IMR-90 (cell line): ENCODE measurements around the gene KLF8. TPM values are rescaled to one million over a fixed set of nuclear protein-coding genes. Genes with fewer than 3 reads are reported as not detected.

Source experiments
- ATAC-seq: fragments of 200-7000 bp; cut with Tn5 transposase; 2 replicates; pipeline ENCODE4 v1.9.1; 2020; ENCODE audit warnings: low read depth, mild to moderate bottlenecking, moderate library complexity
- BruUV-seq: library from RNA; stranded (reverse); fragments of 400-500 nt; replicated peaks from 2 replicates; lab custom pipeline; 2021; lab: Mats Ljungman, UMichigan
- CTCF ChIA-PET: fragments of 300-600 bp; formaldehyde crosslinking; extraction: SDS; loops from one replicate; lab custom pipeline; 2021; ENCODE audit warnings: antibody characterized with exemption; lab: Yijun Ruan, JAX
- POLR2A ChIA-PET: fragments of 300-600 bp; sonication (Branson Sonifier 250); formaldehyde crosslinking; loops from one replicate; lab custom pipeline; 2022; ENCODE audit warnings: antibody characterized with exemption; ENCODE audit not compliant: unreplicated experiment; lab: Charles Lee
- DNase-seq: peaks from one replicate; pipeline ENCODE4 v3.0.0; 2013
- H2AFZ ChIP-seq: replicated peaks from 2 replicates; pipeline ENCODE3; 2013; ENCODE audit warnings: low read length, mild to moderate bottlenecking; ENCODE audit not compliant: poor library complexity
- H2AK5ac ChIP-seq: 2 replicates; pipeline ENCODE4 v1.6.1; 2013; ENCODE audit warnings: low read depth, low read length, inconsistent platforms
- H2AK9ac ChIP-seq: replicated peaks from 2 replicates; pipeline ENCODE3; 2013; ENCODE audit warnings: mild to moderate bottlenecking, low read depth, low read length, moderate library complexity; ENCODE audit not compliant: poor library complexity
- H2BK120ac ChIP-seq: 2 replicates; pipeline ENCODE4 v1.6.1; 2013; ENCODE audit warnings: low read depth, low read length, inconsistent platforms
- H2BK15ac ChIP-seq: 3 replicates; pipeline ENCODE4 v1.6.1; 2013; ENCODE audit warnings: low read depth, low read length, inconsistent platforms
- H2BK20ac ChIP-seq: 2 replicates; pipeline ENCODE4 v1.6.1; 2013; ENCODE audit warnings: low read depth, mild to moderate bottlenecking, inconsistent platforms, low read length, moderate library complexity
- H2BK5ac ChIP-seq: 2 replicates; pipeline ENCODE4 v1.6.1; 2013; ENCODE audit warnings: mild to moderate bottlenecking, low read depth, low read length, inconsistent platforms; ENCODE audit not compliant: poor library complexity, severe bottlenecking
- H3K14ac ChIP-seq: replicated peaks from 2 replicates; pipeline ENCODE4 v1.6.1; 2013; ENCODE audit warnings: low read depth, low read length, inconsistent platforms
- H3K18ac ChIP-seq: 2 replicates; pipeline ENCODE4 v1.6.1; 2013; ENCODE audit warnings: low read depth, low read length, control low read depth
- H3K23ac ChIP-seq: 2 replicates; pipeline ENCODE4 v1.6.1; 2013; ENCODE audit warnings: low read depth, low read length, inconsistent platforms
- H3K27ac ChIP-seq: 2 replicates; pipeline ENCODE4 v1.5.1; 2013; ENCODE audit warnings: mild to moderate bottlenecking, control low read depth, low read length; ENCODE audit not compliant: insufficient read depth
- H3K27me3 ChIP-seq: 2 replicates; pipeline ENCODE4 v1.6.1; 2013; ENCODE audit warnings: low read length; ENCODE audit not compliant: control insufficient read depth, insufficient read depth
- H3K36me3 ChIP-seq: 2 replicates; pipeline ENCODE4 v1.6.1; 2013; ENCODE audit warnings: low read length, mixed read lengths; ENCODE audit not compliant: control insufficient read depth, insufficient read depth
- H3K4ac ChIP-seq: 2 replicates; pipeline ENCODE4 v1.6.1; 2013; ENCODE audit warnings: low read depth, low read length, inconsistent platforms
- H3K4me1 ChIP-seq: 2 replicates; pipeline ENCODE4 v1.6.1; 2013; ENCODE audit warnings: low read length, mixed read lengths; ENCODE audit not compliant: control insufficient read depth, insufficient read depth
- H3K4me2 ChIP-seq: 2 replicates; pipeline ENCODE4 v1.6.1; 2013; ENCODE audit warnings: low read depth, mild to moderate bottlenecking, control low read depth, low read length, moderate library complexity
- H3K4me3 ChIP-seq: 2 replicates; pipeline ENCODE4 v1.5.1; 2013; ENCODE audit warnings: low read depth, mild to moderate bottlenecking, control low read depth, low read length, moderate library complexity; ENCODE audit not compliant: insufficient read depth
- H3K56ac ChIP-seq: 2 replicates; pipeline ENCODE4 v1.6.1; 2013; ENCODE audit warnings: low read length, inconsistent platforms; ENCODE audit not compliant: insufficient read depth; ENCODE audit errors: extremely low read depth
- H3K79me1 ChIP-seq, 2 experiments: 2 replicates each; pipeline ENCODE4 v1.6.1; 2013; ENCODE audit warnings: low read length in 2 of 2, inconsistent platforms in 1 of 2, low read depth in 1 of 2
- H3K9ac ChIP-seq: 2 replicates; pipeline ENCODE4 v1.6.1; 2013; ENCODE audit warnings: low read depth, low read length, control low read depth
- H3K9me1 ChIP-seq: 2 replicates; pipeline ENCODE4 v1.6.1; 2013; ENCODE audit warnings: low read length, inconsistent platforms; ENCODE audit not compliant: insufficient read depth
- H3K9me3 ChIP-seq: 2 replicates; pipeline ENCODE4 v1.6.1; 2013; ENCODE audit warnings: low read length; ENCODE audit not compliant: control insufficient read depth, insufficient read depth
- H4K20me1 ChIP-seq: 2 replicates; pipeline ENCODE4 v1.6.1; 2013; ENCODE audit warnings: low read length, inconsistent platforms; ENCODE audit not compliant: insufficient read depth
- H4K5ac ChIP-seq: 2 replicates; pipeline ENCODE4 v1.6.1; 2013; ENCODE audit warnings: mild to moderate bottlenecking, low read depth, low read length, control low read depth
- H4K8ac ChIP-seq, 2 experiments: 2 replicates each; pipeline ENCODE4 v1.6.1; 2013; ENCODE audit warnings: low read depth in 2 of 2, low read length in 2 of 2, control low read depth in 1 of 2, inconsistent platforms in 1 of 2
- H4K91ac ChIP-seq: 2 replicates; pipeline ENCODE4 v1.6.1; 2013; ENCODE audit warnings: low read depth, low read length, inconsistent platforms; ENCODE audit not compliant: insufficient read depth
- MAFK ChIP-seq: IDR thresholded peaks from 2 replicates; pipeline ENCODE4 v1.6.1; 2012; ENCODE audit warnings: low read depth, low read length, improper control_type of control experiment
- WGBS, 2 experiments: methylation state at CpG; one replicate each; pipeline versions ENCODE4 v1.1.5 to v1.1.7; 2013; ENCODE audit warnings: missing lambda C conversion rate in 2 of 2; ENCODE audit not compliant: insufficient read length in 1 of 2; ENCODE audit errors: extremely low coverage in 2 of 2; 5-methylcytosine and 5-hydroxymethylcytosine counted together
- dilution Hi-C: fragments of 300-500 bp; cut with HindIII; formaldehyde crosslinking; loops from one replicate; pipeline ENCODE4 v1.14.3; 2018; ENCODE audit warnings: low sequenced_read_pairs; ENCODE audit not compliant: unreplicated experiment
- in situ Hi-C: fragments of 300-500 bp; cut with MboI; formaldehyde crosslinking; loops from 3 replicates; pipeline ENCODE4 v1.14.3; 2019; ENCODE audit warnings: low sequenced_read_pairs, inconsistent platforms, mixed read lengths
- intact Hi-C: fragments of 100-400 bp; cut with micrococcal nuclease; formaldehyde crosslinking; loops from 2 replicates; pipeline ENCODE4 v1.10.0; 2022
- polyA plus RNA-seq, 3 experiments: library from polyadenylated mRNA; depleted of rRNA; stranded (reverse); fragments of >200 nt; gene quantifications; 2 replicates each; pipeline ENCODE4 v1.2.3, GENCODE V29; 2012; ENCODE audit warnings: low replicate concordance in 1 of 3
- total RNA-seq: library from RNA; depleted of rRNA; stranded (reverse); fragments of >200 nt; gene quantifications from 2 replicates; pipeline ENCODE4 v1.2.3, GENCODE V29; 2012

The KLF8 gene
- total and polyA plus RNA-seq, 2 of the 4 experiments (the other 2 are of a cell fraction): 0.07 TPM; not detected in 1

DNA sequence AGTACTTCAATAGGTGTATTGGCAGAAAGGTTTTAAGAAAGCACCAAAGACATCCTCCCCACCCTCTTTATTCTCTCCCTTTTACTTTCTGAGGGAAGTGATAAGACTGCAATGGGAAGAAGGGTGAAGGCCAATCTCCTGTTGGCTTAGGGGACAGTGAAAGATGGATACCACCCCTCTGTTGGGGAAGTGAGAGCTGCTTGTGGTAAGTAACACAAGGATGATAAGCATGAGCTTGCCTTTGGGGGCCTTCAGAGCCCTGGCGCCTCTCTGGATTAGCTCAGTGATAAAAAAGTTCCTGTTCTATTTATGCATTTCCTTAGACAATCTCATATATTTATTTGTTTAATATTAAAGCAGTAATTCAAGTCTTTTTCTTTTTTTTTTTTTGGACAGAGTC is 5.2 kb upstream of the KLF8 start:
- H3K4me1 ChIP-seq: no peaks in the 10 kb centered on the region
- H3K36me3 ChIP-seq: no peaks in the 10 kb centered on the region
- no peak overlapping the region for H4K5ac ChIP-seq
- no peak overlapping the region for H3K4me2 ChIP-seq
- H2AK9ac ChIP-seq: no peak overlapping the region
- H3K9me3 ChIP-seq: no peaks in the 10 kb centered on the region
- no peak overlapping the region for H3K14ac ChIP-seq
- no peak overlapping the region for H3K18ac ChIP-seq
- H3K79me1 ChIP-seq: no peaks in the 10 kb centered on the region
- WGBS, 2 experiments: no CpG with 5 or more reads among the region's 1 CpG
- no peak overlapping the region for H3K4me3 ChIP-seq
- ChIA-PET POLR2A (no interaction called here), CTCF (interaction anchor here (0.6 kb wide), 1 partner anchor 965 kb away, joined by 3 read pairs; no protein-coding TSS in a partner anchor)
- H3K23ac ChIP-seq: no peak overlapping the region
- intact Hi-C loops: no loop called here
- no peak overlapping the region for H3K4ac ChIP-seq
- TF ChIP-seq MAFK: no peak
- H3K56ac ChIP-seq: no peak overlapping the region
- H3K27ac ChIP-seq: no peak overlapping the region
- no peak overlapping the region for H4K8ac ChIP-seq
- no peaks in the 10 kb centered on the region for H4K20me1 ChIP-seq
- H4K91ac ChIP-seq: no peak overlapping the region
- in situ Hi-C loops: no loop called here
- no peak overlapping the region for H2AK5ac ChIP-seq
- H2BK15ac ChIP-seq: no peak overlapping the region
- no peak overlapping the region for H2BK120ac ChIP-seq
- no peak for DNase-seq
- no peak overlapping the region for H2AFZ ChIP-seq
- H3K27me3 ChIP-seq: peaks cover 3% of the 10 kb centered on the region
- no peak for ATAC-seq
- H2BK20ac ChIP-seq: no peak overlapping the region
- dilution Hi-C loops: no loop called here
- H2BK5ac ChIP-seq: no peak overlapping the region
- no peak overlapping the region for H3K9ac ChIP-seq
- H3K9me1 ChIP-seq: no peaks in the 10 kb centered on the region
- BruUV-seq: no TSS peak
